GM12891 (cell line): ENCODE measurements around the gene BCDIN3D.

Experiments used
- POU2F2 ChIP-seq: IDR thresholded peaks from 2 replicates; pipeline ENCODE4 v1.6.1; 2011; ENCODE audit warnings: low read depth, mild to moderate bottlenecking, control low read depth, low read length, moderate library complexity
- SPI1 ChIP-seq: IDR thresholded peaks from 2 replicates; pipeline ENCODE4 v1.6.1; 2011; ENCODE audit warnings: low read depth, low read length, control low read depth

DNA sequence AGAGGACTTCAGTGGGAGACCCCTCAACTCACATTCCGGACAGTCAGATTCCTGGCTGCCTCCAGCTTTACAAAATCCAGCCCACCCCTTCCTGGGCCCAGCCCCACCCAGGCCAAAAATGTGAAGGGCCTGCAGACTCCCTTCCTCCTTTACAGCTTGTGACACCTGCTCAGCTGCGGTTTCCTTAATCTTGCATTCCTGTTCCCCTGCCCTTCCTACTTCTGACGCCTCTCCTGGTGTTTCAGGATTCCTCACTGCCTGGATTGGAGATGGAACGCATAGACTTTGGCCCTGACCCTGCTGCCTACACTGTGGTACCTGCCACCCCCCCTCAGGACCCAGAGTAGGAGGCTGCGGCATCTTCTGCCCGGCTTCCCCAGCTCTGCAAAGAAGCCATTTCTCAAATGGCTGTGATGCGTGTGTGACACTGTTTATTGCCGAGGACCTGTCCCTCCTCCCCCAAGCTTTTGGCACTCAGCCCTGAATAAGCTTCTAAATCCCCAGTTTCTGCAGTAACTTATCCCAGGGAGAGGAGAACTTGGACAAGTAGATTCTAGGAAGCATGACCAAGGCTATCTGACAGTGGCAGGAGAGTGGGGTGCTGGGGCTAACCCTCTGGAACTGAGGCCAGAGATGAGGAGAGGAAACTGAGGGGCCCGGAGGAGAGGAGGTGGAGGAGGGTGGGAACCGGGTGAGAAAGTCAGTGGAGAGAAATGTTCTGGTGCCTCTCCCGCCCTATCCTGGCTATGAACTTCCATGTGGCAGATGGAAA, 24.9 kb upstream of the BCDIN3D start:
- TF ChIP-seq POU2F2 (no peak), SPI1 (no peak)
